Choroid plexus epithelial cell (primary cell): Measurements from ENCODE around the gene SUSD3.
"Not testable (repeated sequence)": the region's sequence is repeated elsewhere in the genome, so short reads cannot be mapped to it uniquely, and the experiment has no call there.

Experiments used
- DNase-seq: peaks from one replicate; pipeline ENCODE4 v3.0.0-alpha.2; 2010; ENCODE audit warnings: low read depth
- H3K4me3 ChIP-seq: 2 replicates; pipeline ENCODE4 v1.5.1; 2011; ENCODE audit warnings: low read depth, mild to moderate bottlenecking, control low read depth, low read length, moderate library complexity
- TF ChIP-seq, protein P1 (sequence below): conservative IDR thresholded peaks from 2 replicates; pipeline ENCODE4 v1.5.1; 2011; ENCODE audit warnings: low read depth, mild to moderate bottlenecking, control low read depth, inconsistent platforms, low read length, moderate library complexity

Gene SUSD3

DNA sequence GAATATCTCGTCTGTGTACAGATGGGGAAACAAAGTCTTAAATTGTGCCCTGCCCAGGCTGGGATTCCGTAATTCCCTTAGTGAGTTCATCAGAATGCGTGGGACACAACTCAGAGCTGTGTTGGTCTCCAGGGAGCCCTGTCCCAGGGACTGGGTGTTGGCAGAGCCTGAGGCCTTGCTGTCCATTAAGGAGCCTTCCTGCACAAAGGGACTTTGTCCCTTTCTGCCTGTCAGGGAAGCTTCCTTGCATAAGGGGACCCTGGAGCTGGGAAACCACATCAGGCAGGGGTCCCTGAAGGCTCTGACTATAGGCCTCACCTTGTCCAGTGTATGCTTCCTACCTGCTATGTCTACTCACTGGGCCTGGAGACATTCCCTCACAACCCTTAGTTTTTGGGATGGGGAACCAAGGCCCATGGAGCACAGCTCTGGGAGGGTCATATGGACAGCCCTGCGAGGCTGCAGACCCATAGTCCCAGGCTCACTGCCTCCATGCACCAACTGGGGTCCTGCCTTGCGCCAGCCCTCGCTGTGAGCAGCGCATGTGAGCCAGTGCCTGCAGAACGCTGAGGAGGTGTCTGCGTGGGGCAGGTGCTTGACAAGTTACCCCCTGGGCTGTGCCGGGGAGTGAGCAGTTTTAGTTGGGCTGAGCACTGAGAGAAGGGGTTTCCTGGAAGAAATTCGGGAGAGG is 39.2 kb downstream of the SUSD3 start:
- H3K4me3 ChIP-seq = peak overlapping the region; percentile 84
- TF ChIP-seq, protein P1, sequence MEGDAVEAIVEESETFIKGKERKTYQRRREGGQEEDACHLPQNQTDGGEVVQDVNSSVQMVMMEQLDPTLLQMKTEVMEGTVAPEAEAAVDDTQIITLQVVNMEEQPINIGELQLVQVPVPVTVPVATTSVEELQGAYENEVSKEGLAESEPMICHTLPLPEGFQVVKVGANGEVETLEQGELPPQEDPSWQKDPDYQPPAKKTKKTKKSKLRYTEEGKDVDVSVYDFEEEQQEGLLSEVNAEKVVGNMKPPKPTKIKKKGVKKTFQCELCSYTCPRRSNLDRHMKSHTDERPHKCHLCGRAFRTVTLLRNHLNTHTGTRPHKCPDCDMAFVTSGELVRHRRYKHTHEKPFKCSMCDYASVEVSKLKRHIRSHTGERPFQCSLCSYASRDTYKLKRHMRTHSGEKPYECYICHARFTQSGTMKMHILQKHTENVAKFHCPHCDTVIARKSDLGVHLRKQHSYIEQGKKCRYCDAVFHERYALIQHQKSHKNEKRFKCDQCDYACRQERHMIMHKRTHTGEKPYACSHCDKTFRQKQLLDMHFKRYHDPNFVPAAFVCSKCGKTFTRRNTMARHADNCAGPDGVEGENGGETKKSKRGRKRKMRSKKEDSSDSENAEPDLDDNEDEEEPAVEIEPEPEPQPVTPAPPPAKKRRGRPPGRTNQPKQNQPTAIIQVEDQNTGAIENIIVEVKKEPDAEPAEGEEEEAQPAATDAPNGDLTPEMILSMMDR = no peak
- no peak for DNase-seq

DNA sequence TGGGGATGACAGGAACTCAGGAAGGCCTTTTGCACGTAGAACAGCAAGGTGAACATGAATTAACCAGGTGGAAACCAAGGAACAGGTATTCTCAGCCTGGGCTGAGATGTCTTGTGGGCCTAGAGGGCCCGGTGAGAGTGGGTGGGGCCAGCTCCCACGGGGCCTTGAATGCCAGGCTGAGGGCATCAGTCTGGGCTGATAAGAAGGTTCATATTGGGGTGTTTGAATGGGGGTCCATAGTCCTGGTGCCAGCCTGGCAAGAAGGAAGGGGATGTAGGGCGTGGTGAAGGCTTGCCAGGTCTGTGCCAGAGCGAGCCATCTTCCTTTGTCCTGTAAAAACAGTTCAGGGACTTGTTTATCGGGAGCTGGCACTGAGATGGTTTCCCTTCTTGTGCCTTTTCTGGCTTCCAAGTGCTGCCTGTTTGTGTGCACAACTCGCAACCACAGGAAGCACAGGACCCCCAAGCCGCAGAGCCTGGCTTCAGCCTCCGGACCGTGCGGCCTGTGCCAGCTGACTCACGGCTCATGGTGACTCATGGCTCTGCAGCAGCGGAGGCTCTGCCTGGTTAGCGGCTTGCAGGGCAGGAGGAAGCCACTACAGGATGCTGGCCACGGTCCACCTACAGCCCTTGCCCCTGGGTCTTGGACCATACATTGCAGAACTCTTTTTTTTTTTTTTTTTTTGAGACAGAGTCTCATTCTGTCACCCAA is 39.9 kb downstream of the SUSD3 start:
- H3K4me3 ChIP-seq = peak overlapping the region; percentile 36
- peak; percentile 97 for DNase-seq
- TF ChIP-seq, protein P1 = no peak

DNA sequence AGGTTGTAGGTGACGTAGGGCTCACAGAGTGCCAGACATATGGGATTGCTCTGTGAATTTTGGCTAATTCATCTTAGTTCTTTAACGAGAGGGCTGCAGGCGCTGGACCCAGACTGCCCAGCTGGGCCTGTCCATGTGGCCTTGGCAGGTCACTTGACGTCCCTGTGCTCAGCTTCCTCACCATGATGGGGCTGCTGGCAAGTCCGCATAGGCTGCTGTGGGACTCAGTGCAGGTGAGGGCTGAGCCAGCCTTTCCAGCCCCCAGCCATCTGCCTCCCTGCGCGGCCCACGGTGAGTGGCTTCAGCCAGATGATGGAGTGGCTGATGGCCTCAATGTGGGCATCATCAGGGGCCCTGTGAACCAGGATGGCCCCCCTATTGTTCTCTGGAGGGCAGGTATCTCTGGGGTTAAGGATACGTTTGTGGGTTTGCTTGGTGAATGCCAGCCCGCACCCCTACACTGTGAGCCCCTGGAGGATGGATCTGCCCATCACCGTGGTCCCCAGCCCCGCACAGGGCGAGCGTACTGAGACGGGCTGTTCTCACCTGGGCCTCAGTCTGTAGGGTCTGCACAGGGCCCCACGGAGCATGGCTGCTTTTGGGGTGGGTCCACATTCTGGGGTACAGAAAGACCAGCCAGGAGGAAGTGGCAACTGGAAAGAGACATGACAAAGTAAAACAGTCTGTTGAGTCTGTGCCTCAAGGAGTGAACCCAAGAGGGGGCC is 41.2 kb downstream of the SUSD3 start:
- TF ChIP-seq, protein P1 = no peak
- no peak overlapping the region for H3K4me3 ChIP-seq
- DNase-seq = no peak

DNA sequence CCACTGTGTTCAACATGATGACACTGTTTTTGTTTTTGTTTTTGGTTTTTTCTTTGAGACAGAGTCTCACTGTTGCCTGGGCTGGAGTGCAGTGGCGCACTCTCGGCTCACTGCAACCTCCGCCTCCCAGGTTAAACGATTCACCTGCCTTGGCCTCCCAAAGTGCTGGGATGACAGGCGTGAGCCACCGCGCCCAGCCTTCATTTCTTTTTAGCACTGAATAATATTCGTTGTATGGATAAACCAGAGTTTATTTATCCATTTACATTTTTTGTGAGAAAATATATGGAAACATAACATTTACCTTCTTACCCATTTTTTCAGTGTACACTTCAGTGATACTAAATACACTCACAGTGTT is 41.8 kb downstream of the SUSD3 start:
- TF ChIP-seq, protein P1 = no peak
- H3K4me3 ChIP-seq = no peak overlapping the region
- no peak for DNase-seq

DNA sequence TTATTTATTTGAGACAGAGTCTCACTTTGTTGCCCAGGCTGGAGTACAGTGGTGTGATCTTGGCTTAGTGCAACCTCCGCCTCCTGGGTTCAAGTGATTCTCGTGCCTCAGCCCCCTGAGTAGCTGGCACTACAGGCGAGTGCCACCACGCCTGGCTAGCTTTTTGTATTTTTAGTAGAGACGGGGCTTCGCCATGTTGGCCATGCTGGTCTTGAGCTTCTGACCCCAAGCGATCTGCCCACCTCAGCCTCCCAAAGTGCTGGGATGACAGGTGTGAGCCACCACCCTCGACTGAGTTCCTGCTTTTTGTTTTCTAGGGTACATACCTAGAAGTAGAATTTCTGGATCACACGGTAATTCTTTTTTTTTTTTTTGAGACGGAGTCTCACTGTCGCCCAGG is 42.6 kb downstream of the SUSD3 start:
- H3K4me3 ChIP-seq, DNase-seq: not testable (repeated sequence)

DNA sequence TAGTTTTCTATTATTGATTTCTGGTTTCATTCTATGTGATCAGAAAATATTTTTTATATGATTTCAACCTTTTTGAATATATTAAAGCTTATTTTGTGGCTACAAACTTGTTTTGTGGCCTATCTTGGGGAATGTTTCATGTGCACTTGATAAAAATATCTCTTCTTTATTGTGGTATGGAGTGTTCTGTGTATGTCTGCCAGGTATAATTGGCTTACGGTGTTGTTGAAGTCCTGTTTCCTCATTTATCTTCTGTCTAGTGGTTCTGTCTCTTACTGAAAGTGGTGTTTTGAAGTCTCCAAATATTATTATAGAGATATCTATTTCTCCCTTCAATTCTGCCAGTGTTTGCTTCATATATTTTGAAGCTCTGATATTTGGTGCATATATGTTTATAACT is 47.1 kb downstream of the SUSD3 start:
- no peak overlapping the region for H3K4me3 ChIP-seq
- TF ChIP-seq, protein P1 = no peak

DNA sequence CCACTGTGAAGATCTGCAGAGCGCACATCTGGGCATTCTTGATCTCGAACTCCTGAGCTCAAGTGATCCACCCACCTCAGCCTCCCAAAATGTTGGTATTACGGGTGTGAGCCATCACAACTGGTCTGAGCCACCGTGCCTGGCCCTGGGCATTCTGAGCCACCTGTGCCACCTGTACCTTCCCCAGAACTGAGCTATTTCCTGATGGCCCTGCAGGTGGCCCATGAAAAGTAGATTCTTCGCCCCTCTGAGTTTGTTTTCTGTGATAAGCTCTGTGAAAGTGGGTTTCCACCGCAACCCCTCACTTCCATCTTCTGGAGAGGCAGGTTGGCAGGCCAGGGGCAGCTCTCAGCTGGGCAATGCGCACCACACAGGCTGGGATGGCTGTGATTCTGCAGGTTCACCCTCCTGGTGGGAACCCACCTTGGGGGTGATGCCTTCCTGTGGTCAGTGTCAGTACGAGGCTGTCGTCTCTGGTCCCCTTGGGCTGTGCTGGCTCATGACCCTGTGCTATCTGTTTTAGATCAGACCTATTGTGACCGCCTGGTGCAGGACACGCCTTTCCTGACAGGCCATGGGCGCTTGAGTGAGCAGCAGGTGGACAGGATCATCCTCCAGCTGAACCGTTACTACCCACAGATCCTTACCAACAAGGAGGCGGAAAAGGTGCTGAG is 48.8 kb downstream of the SUSD3 start:
- DNase-seq = no peak
- no peak overlapping the region for H3K4me3 ChIP-seq
- TF ChIP-seq, protein P1 = no peak

More for the DNA sequence above, 47.1 kb downstream of the SUSD3 start:
- no peak for DNase-seq
